Raji (cell line): Measurements from ENCODE around the gene SHB.

Source experiments
- POLR2A ChIP-seq: IDR thresholded peaks from 2 replicates; pipeline ENCODE4 v1.6.1; 2011; ENCODE audit warnings: low read depth, low read length, control low read depth; ENCODE audit not compliant: insufficient read depth

SHB gene

DNA sequence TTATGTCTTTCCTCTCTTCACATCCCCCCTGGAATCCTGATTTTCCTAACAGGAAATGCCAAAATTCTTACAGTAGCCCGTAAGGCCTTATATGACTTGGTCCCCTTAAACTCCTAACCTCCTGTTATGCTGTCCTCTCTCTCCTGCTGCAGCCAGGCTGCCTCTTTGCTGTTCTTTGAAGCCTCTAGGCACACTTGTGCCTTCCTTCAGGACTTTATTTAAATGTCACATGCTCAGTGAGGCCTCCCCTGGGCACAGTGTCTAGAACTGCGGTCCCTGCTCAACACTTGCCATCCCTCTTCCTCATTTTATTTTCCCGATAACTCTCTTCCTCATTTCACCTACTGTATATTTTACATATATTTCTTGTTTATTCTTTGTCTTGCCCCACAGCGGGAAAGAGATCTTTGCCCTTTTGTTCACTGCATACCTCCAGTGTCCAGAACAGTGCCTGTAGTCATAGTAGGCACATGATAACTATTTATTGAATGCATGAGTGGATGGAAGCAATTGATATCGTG is 5.5 kb upstream of the SHB start:
- no peak for TF ChIP-seq POLR2A

GRCh38 chr9:38073882-38074281 is 4.9 kb upstream of the SHB start:
- TF ChIP-seq POLR2A, result no peak

DNA sequence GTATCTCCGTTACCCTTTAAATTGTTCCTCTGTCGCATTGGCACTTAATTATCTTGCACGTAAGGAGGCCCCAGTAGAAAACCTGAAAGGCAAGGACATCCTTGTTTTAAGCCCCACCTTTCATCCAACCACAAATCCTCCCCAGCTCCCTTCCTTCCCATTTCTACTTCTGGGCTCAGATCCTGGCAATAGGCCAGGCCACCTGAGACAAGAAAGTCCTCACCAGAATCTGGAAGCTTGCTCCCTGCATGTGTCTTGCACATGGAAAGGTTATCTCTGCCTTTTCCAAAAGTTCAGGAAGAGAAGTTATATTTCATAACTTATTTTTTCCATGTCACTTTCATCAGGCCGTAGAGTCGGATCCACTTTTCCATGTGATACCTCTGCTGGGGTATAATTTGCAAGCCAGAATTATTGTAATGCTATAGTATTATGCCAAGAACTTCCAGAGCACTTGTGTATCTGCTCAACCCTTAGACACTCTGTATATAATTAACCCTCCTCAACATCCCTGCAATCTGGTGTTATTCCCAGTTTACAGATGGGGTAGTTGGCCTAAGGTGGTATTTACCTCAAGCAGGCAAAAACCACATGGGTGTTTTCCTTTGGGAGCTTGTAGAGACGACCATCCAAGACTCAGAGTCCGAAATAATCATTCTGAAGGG is 2.6 kb upstream of the SHB start:
- TF ChIP-seq POLR2A, result no peak

- TF ChIP-seq POLR2A, result no peak
Measured at GRCh38 chr9:38067859-38068681, 957 bp downstream of the SHB start.

GRCh38 chr9:38066914-38067858 is 1.8 kb downstream of the SHB start:
- no peak for TF ChIP-seq POLR2A

DNA sequence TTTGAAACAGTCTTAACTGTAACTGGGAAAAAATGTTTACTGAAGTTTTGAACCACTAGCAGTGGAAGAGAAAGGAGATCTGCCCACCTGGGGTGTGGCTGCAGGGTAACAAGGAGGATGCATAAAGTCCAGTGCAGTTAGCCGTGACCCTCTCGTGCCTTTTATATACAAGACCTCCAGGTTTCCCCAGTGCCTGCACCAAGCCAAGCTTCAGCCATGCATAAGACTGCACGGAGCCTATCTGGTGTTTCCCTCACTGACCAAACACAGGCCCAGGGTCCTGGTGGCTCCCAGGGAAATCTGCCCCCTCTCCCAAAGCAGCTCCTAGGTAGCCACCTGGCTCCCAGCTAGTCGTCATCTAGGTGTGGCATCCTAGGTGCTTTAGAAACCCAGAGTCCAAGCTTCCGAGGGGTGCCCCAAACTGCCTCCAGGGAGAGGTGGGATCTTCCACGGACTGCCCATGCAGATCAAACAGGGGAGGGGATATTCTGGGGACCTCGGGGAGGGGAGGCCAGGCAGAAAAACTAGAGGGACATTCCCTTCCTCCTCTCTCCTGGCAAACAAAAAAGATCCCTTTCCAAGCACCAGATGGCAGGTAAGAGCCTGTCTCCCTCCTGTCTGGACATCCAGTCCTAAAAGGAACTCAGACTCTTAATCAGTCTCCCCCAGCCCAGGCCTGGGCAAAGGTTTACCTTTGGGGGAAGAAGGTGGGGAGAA is 2.7 kb downstream of the SHB start:
- no peak for TF ChIP-seq POLR2A

- no peak for TF ChIP-seq POLR2A
Measured at GRCh38 chr9:38065369-38066075, 3.5 kb downstream of the SHB start.

DNA sequence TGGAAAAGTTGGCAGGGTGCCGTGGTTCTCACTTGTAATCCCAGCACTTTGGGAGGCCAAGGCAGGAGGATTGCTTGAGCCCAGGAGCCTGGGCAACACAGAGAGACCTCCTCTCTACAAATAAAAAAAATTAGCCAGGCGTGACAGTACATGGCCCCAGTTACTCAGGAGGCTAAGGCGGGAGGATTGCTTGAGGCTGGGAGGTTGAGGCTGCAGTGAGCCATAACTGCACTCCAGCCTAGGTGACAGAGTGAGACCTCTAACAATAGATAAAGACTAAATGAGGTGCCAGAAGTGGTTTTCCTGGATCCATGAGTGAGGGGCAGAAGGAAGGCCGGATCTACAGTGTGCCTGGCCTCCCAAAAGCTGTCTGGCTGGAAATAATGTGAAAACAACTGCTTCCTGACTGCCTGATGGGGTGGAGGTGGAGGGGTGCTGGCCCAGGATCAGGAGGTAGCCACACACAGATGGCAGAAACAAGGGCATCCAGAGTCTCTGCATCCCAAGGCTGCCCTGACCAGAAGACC is 4.1 kb downstream of the SHB start:
- TF ChIP-seq POLR2A, result no peak

GRCh38 chr9:38063363-38063707 is 5.7 kb downstream of the SHB start:
- no peak for TF ChIP-seq POLR2A

DNA sequence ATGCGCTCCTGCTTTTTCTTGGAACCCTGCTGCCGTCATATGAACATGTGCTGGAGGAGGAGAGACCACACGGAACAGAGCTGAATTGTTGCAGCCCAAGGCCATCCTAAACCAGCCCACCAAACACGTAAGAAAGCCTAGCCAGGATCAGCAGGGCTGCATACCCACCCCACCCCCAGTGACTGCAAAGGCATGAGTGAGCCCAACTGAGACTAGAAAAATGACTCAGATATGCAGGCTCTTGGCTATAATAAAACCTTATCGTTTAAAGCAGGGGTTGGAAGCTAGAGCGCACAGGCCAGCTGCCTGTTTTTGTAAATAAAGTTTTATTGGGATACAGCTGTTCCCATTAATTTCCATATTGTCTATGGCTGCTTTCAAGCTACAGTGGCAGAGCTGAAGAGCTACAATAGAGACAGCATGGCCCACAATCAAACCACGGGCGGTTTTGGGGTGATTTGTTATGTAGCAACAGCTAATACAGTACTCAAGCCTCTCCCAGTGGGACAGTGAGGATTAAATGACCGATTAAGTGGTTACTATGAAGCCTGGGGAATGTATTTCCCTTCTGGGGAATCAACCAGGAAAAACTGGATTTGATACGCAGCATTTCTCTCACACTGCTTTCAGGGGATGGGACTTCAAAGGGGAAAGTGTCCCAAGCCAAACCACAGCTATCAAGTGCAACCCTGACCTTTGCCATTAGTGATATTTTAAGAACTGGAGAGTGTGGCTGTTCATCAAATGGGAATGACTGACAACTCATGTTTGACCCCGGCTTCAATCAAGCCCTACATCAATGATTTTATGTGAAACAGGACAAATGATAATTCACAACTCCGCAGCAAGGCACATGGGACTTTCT is 6.3 kb downstream of the SHB start:
- no peak for TF ChIP-seq POLR2A

- TF ChIP-seq POLR2A, result no peak
Measured at GRCh38 chr9:38062106-38062497, 6.9 kb downstream of the SHB start.

- TF ChIP-seq POLR2A, result no peak
Measured at GRCh38 chr9:38061326-38061977, 7.6 kb downstream of the SHB start.
